Mucosa of gallbladder (tissue), 1 donor: Measurements from ENCODE around the gene TMEM256. TPM values are rescaled to one million over a fixed set of nuclear protein-coding genes. Genes with fewer than 3 reads are reported as not detected.

Experiments
- DNase-seq: peaks from one replicate; pipeline ENCODE4 v3.0.0-alpha.2; 2020; ENCODE audit warnings: low spot score
- total RNA-seq: library from RNA; stranded (reverse); gene quantifications from one replicate; pipeline ENCODE4 v1.2.1, GENCODE V29; 2021
- donor health status: DM: no; HTN: no; CAD: no.

TMEM256 gene
- 67.5 TPM for total RNA-seq

DNA sequence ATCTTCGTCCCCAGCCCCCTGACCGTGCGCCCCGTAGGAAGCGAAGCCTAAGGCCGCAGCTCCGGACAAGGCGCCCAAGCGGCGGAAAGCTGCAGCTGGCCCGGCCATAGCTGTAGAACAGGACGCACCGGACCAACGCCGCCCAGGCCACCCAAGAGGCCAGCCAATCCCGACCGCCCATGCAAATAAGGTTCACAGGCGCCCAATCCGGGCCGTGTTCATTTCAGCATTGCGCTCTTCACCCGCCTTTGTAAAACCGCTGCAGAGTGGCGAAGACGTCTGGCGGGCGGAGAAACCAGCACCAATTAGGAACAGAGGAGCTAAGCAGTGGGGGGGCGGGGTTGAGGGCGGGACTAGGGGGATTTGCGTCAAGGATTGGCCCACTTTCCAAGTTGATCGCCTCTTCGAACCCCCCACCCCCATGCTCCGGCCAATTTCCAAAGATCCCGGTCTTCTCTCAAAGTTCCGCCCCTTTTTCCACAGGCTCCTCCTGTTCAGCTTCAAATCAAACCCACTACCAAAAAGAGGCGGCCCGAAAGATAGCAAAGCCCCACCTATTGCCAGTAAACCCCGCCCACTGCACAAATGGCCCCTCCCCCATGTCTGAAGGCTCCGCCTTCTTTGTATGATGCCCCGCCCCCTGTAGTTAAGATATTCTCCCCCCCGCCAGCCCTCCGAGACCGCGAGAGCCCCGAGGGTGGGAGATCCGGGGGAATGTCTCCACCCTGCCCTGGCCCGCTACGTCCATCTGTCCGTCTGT, at the start of gene TMEM256:
Gene TMEM256, minus strand, starts transcription at position 121 of the 760 bp plus-strand sequence. Its CDS starts 13 bp downstream, at position 108.
- DNase-seq = peak; percentile 99

DNA sequence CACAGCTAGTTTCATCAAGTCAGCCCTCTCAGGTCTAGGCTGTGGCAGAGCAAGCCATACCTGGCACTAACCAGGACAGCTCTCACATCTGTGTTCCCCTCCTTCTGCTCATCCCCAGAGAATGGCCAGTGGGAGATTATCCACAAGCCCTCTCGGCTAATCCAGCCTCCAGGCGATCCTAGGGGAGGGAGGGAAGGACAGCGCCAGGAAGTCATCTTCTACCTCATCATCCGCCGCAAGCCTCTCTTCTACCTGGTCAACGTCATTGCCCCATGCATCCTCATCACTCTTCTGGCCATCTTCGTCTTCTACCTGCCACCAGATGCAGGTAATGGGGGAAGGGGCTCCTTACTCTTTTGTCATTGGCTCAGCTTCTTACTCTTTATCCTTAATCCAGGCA, 44.6 kb upstream of the TMEM256 start:
- DNase-seq = no peak

DNA sequence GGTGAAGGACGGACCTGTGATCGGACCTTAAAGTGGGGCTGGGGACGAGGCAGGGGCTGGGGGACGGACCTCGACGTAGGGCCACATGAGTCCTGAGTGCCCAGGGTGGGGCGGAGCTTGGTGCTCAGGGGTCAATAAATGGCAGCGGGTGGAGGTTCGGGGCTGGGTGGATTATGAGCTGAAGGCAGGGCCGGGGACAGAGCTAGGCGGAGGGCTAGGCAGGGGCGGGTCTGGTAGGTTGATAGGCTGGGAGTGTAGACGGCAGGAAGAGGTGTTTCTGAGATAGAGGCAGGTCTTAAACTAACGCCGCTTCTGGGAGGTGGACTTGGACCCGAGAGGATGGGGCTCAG, 41.7 kb upstream of the TMEM256 start:
- DNase-seq = peak; percentile 42

DNA sequence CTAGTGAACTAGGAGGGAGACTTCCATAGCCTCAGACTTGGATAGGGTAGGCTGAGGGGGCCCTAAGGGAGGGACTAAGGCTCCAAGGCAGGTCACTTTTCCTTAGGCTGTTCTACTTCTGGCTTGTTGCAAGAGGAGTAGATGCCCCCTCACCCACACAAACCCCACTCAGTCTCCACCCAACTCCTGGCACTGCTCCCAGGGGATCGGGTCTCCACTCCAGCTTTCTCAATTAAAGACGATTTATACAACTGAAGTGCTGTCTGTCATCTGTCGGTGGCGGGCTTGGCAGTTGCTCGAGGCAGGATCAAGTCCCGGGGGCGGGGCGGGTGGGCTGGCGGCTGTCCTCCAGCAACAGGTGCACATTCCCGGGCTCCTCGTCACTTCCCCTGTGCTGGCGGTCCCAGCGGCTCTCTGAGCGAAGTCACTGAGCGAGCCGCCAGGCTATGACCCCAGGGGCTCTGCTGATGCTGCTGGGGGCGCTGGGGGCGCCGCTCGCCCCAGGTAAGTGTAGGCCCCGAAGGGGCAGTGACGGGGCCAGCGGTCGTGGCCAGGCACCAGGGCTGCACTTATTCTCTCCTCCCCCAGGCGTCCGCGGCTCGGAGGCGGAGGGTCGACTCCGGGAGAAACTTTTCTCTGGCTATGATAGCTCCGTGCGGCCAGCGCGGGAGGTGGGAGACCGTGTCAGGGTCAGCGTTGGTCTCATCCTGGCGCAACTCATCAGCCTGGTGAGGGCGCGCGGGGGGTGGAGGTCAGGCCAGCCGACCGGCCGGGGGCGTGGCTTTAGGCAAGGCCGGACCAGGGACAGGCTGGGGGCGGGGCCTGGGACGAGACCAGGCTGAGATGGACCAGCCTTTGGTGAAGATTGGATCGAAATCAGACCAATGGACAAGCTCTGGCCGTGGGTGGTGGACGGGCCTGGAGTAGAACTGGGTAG, 41.1 kb upstream of the TMEM256 start, which contains the start of gene CHRNB1:
Gene CHRNB1, plus strand, starts transcription at position 380 of the 937 bp plus-strand sequence. Its CDS starts 67 bp downstream, at position 447.
- DNase-seq = peak; percentile 67

DNA sequence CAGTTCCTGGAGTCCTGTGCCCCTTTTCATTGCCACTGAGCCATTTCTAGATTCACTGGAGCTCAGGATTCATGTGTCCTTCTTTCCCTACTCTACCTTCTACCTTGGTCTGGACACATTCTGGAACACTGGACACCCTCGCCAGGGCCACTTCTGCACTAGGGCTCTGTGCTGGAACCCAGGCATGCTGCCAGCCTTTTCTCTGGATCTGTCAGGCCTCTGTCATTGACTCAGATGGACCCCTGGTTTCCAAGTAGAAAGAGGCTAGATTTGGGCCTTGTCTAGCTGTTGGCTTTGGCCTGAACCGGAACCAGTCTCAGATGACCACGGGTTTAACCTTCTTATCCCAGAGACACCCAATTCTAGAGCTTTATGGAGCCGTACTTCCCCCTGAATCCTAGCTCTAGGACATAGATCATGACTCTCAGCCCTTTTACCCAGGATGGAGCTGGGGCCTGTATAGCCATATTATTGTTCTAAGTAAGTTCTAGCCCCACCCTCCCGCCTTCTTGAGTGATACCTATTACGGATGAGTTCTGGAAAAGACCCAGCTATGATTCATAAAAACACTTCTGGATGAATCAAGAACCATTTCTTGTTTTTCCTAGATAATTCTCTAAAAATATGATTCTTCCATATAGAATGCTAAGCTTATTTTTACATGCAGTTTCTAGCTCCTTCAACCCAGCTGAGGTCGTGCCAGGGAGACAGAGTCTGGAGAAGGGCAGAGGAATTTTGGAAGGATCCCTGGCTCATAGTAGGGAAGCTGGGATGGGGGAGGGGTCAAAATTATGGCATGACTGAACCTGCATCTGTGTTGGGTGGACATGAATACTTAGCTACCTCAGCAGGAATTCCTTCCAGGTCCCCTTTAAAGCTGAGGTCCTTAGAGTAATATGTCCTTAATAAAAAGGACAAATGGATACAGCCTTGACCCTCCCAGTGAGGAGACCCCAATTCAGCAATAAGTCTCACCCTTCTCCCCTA, 39.9 kb upstream of the TMEM256 start:
- no peak for DNase-seq

DNA sequence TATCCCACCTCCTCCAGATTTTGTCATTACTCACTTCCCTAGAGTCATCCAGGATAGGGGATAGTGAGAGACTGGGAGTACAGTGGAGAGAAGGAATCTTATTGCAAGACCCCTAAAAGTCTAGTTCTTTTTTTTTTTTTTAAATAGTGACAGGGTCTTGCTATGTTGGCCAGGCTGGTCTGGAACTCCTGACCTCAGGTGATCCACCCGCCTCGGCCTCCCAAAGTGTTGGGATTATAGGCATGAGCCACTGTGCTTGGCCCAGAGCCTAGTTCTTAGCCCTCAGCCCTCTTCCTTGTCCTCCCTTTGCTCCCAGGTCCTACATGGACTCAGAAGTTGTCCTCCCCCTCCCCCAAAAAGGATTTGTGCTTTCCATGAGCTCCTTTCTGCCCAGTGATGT, 38.2 kb upstream of the TMEM256 start:
- no peak for DNase-seq

DNA sequence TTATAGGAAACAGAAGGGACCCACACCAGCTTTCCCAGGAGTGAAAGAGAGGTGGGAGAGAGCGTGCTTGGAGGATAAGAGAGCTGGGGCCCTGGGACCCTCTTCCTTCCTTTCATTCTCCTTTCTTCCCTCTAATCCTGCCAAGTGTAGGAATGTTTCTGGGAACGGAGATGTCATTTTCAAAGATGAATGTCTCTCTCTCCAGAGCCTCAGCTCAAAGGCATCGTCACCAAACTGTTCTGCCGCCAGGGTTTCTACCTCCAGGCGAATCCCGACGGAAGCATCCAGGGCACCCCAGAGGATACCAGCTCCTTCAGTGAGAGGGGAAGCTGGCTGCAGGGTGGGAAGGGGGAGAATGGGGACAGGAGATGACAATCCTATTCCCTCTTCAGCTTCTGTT, 37.4 kb upstream of the TMEM256 start:
- DNase-seq = no peak

DNA sequence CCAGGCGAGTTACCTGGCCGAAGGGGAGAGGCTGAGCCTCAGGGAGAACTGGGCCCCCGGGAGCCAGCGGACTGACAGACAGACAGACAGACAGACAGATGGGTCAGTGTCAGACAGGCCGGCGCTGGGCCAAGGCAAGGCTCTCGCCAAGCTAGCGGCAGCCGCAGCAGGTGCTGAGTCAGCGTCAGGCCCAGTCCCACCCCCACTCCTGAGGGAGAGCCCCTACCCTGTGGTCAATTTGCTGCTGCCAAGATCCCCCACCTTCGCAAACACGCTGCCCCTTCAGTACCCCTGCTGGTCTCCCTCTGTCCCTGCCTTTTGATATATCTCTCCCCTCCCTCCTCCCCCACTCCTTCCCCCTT, 36.9 kb upstream of the TMEM256 start:
- DNase-seq = no peak

DNA sequence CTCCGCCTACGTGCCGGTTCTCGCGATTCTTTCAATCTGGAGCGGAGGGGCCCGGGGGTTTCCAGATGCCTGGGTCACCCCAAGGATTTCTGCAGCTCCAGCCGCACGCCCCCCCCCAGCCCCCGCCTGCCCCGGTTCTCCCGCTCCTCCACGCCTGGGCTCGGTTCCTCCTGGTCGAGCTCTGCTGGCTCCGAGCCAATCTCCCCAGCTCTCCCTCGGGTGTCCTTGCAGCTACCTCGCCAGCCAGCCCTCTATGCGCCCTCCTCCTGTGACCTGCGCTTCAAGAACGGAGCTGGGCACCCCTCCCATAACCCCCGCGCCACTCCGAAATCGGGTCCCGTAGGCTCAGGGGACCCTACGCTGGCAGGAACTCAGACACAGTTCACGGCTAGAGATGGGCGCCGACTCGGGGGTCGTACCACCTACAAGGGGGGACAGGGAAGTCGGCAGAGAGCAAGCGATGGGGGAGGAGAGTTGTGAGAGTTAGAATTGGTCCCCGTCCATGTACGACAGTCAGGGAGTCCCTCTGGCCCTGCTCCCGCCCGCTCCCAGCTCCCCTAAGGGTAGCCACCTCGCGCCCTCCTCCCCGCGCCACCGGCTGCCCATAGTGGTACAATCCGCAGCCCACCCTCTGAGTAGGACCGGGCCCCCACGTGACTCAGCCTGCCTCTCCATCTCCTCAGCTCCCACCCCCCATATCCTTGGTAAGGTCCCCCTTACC, 36.4 kb upstream of the TMEM256 start:
- DNase-seq = peak; percentile 39

DNA sequence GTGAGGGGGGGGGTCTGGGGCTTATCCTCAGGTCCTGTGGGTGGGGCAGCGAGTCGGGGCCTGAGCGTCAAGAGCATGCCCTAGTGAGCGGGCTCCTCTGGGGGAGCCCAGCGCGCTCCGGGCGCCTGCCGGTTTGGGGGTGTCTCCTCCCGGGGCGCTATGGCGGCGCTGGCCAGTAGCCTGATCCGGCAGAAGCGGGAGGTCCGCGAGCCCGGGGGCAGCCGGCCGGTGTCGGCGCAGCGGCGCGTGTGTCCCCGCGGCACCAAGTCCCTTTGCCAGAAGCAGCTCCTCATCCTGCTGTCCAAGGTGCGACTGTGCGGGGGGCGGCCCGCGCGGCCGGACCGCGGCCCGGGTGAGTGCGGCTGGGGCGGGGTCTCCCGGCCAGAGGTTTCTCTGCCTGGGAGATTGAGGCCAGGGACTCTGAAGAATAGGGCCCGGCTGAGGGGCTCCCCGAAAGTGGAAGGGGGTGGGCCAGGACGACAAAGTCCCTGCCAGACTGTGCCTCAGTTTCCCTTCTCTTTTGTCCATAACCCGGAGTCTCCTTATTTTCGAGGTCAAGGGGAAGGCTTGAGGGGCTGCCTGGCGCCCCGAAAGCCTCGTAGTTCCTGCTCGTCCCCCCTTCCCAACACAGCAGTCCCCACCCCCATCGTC, 35.7 kb upstream of the TMEM256 start, which contains the start of gene FGF11:
Gene FGF11, plus strand, starts transcription at position 51 of the 651 bp plus-strand sequence. Its CDS starts 109 bp downstream, at position 160.
- no peak for DNase-seq

DNA sequence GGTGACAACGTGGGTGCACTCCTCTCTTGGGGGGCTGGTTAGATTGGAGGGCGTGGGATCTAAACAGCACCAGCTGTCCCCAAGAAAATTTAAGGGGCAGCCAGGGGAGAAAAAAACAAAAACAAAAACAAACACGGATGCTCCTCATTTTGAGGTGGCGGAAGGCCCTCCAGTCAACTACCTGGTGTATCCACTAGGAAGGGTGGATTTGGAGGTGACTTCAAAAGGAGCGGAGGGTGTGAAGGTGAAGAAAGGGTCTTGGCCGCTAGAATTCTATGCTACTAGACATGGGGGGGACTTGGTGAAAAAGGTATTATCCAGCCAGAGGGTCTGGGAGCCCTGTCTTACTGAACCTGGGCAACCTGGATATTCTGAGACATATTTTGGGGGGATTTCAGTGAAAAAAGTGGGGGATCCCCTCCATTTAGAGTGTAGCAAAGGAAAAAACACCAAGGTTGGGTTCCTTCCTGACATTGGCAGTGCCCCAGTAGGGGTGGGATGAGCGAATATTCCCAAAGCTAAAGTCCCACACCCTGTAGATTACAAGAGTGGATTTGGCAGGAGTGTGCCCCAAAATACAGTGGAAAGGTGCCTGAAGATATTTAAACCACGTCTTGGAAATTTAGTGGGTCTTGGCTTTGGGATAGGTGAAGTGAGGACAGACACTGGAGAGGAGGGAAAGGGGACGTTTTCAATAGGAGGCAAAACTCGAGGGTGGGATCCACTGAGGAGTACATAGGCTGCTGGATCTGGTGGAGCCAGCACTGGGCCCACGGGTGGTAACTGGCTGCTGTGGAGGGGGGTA, 35.0 kb upstream of the TMEM256 start:
- DNase-seq = no peak

DNA sequence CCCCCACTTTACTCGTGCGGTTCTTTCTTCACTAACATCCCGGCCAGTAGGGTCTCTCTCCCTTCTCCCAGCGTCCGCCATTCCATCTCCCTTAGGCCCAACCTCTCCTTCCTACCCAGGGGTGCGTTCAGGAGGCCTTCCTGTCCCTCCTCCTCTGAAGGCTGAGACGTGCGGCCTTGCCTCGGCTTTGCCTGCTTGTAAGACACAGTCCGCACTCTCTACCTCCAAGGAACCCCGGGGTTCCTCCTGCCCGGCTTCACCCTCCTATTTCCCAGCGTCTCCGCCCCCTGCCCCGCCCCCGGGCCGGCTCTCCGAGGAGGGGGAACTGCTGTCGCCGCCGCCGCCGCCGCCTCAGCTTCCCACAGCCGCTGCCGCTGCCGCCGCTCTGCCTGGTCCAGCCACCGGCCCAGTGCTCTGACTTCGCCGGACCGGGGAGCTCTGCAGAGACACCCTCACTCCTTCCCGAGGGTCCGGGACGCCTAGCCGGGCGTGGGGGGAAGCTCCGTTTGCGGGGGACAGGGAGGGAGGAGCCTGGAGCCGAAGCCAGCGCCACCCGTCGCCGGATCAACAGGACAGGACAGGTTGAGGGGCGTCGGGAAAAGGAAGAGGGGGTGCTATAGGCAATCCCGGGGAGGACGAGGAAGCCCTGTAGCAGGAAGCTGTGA, 34.2 kb upstream of the TMEM256 start:
- DNase-seq = peak; percentile 53

DNA sequence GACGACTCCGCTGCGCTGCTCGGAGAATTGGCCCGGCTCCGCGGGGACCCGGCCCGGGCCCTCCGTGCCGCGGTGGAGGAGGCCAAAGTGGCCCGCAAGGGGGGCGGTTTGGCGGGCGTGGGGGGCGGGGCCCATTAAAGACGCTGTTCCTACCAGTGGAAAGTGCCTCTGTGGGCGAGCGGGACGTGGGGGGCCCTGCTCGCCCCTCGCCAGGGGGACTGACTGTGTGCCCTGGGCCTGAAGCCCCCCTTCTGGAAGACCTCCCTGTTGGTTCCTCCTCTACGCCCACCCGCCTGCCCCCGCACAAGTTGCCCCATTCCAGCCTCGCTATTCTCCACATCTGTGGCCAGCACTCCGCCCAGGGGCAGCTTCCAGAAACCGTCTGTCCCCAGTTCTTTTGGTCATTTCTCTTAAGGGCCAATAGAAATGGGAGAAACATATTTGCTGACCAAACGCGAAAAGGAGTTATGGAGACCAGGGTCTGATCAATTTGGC, 33.5 kb upstream of the TMEM256 start:
- DNase-seq = no peak

DNA sequence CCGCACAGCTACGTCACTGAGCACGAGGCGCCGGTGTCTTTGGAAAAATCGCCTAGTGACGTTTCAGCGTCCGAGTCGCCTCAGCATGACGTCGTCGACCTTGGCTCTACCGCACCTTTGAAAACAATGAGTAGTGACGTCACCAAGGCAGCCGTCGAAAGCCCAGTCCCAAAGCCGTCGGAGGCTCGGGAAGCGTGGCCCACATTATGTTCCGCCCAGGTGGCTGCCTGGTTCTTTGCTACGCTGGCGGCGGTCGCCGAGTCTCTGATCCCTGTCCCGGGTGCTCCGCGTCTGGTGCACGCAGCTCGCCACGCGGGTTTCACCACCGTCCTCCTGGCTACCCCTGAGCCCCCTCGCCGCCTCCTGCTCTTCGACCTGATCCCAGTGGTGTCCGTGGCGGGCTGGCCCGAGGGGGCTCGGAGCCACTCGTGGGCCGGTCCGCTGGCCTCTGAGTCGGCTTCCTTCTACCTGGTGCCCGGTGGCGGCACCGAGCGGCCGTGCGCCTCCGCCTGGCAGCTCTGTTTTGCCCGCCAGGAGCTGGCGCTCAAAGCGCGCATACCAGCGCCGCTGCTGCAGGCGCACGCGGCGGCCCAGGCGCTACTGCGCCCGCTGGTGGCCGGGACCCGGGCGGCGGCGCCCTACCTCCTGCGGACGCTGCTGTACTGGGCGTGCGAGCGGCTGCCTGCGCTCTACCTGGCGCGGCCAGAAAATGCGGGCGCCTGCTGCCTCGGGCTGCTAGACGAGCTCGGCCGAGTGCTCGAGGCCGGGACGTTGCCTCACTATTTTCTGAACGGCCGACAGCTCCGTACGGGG, 32.9 kb upstream of the TMEM256 start:
- peak; percentile 82 for DNase-seq

DNA sequence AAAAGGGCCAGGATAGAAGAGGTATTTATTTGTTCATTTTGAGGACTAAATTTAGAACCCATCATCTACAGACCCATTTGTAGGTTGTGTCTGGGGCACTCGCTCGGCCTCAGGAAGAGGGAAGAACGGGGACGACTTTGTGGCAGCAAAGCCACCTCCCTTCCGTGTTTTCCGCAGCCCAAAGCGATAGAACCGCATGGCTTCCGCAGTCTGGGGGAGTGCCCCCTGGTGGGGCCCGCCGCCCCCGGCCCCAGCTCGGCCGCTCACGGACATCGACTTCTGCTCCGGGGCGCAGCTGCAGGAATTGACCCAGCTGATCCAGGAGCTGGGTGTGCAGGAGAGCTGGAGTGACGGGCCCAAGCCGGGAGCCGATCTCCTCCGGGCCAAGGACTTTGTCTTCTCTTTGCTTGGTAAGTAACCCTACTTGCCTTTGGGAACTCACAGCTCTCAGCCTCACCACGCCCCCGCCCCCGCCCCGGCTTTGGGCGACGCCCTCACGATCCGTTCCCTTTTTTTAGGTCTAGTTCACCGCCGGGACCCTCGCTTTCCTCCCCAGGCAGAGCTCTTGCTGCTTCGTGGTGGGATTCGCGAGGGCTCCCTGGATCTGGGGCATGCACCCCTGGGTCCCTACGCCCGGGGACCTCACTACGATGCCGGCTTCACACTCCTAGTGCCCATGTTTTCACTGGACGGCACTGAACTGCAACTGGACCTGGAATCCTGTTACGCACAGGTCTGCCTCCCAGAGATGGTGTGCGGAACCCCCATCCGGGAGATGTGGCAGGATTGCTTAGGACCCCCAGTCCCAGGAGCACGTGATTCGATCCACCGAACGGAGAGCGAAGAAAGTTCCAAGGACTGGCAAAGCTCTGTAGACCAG, 32.0 kb upstream of the TMEM256 start:
- DNase-seq = peak; percentile 29

DNA sequence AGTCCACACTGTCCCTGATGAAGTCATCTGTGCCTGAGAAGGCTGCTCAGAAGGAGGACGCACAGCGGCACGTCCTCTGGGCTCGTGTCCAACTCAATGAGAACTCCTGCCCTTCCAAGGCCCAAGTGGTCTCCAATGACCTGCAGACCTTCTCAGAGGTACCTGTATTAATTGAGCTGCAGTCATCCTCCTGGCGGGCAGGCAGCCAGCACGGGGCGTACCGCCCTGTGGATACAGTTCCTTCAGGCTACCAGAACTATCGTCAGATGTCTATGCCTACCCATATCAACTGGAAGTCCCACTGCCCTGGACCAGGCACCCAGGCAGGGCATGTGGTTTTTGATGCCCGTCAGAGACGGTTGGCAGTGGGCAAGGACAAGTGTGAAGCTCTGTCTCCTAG, 28.4 kb upstream of the TMEM256 start:
- DNase-seq = no peak

DNA sequence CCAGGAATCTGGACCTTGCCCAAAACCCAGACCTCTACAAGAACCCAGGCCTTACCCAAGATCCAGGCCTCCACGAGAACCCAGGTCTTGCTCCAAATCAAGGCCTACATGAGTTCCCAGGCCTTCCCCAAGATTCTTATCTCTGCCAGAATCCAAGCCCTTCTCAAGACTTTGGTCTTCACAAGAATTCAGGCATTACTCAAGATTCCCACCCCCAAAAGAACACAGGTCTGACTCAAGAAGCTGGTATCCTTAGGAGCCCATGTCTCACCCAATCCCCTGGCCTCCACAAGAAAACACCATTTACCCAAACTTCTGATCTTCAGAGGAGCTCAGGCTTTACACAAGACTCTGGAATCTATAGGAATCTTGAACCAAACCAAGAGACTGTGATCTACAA, 27.3 kb upstream of the TMEM256 start:
- no peak for DNase-seq
